H9 (cell line): ENCODE data around the gene ADAM20. TPM values are rescaled to one million over a fixed set of nuclear protein-coding genes. Genes with fewer than 3 reads are reported as not detected.

Experiments
- DNase-seq: peaks from one replicate; pipeline ENCODE4 v3.0.0-alpha.2; 2017
- H2AFZ ChIP-seq: one replicate; pipeline ENCODE4 v1.6.1; 2013; ENCODE audit warnings: mild to moderate bottlenecking, low read length, control low read depth, moderate library complexity
- H2AK5ac ChIP-seq: 2 replicates; pipeline ENCODE4 v1.6.1; 2013; ENCODE audit warnings: low read length, control low read depth, mixed read lengths; ENCODE audit not compliant: insufficient read length
- H2BK120ac ChIP-seq: one replicate; pipeline ENCODE4 v1.6.1; 2013; ENCODE audit warnings: low read depth, mild to moderate bottlenecking, low read length, control low read depth, inconsistent platforms; ENCODE audit not compliant: poor library complexity, severe bottlenecking
- H2BK12ac ChIP-seq: 2 replicates; pipeline ENCODE4 v1.6.1; 2013; ENCODE audit warnings: low read length, control low read depth, mixed read lengths, low read depth; ENCODE audit not compliant: insufficient read length
- H2BK15ac ChIP-seq: 2 replicates; pipeline ENCODE4 v1.6.1; 2013; ENCODE audit warnings: low read depth, low read length, control low read depth
- H2BK20ac ChIP-seq: one replicate; pipeline ENCODE4 v1.6.1; 2013; ENCODE audit warnings: low read depth, mild to moderate bottlenecking, low read length, control low read depth, inconsistent platforms; ENCODE audit not compliant: poor library complexity, severe bottlenecking
- H2BK5ac ChIP-seq: 2 replicates; pipeline ENCODE4 v1.6.1; 2013; ENCODE audit warnings: low read length, control low read depth, mixed read lengths; ENCODE audit not compliant: insufficient read length
- H3K14ac ChIP-seq: 2 replicates; pipeline ENCODE4 v1.6.1; 2013; ENCODE audit warnings: low read length, control low read depth; ENCODE audit not compliant: insufficient read depth
- H3K18ac ChIP-seq: 2 replicates; pipeline ENCODE4 v1.6.1; 2013; ENCODE audit warnings: low read depth, mild to moderate bottlenecking, mixed read lengths, low read length, control low read depth; ENCODE audit not compliant: insufficient read length
- H3K23ac ChIP-seq: 2 replicates; pipeline ENCODE4 v1.6.1; 2013; ENCODE audit warnings: low read length, control low read depth, mixed read lengths, low read depth; ENCODE audit not compliant: insufficient read length
- H3K23me2 ChIP-seq: 2 replicates; pipeline ENCODE4 v1.6.1; 2013; ENCODE audit warnings: low read depth, mild to moderate bottlenecking, mixed read lengths, low read length, control low read depth; ENCODE audit not compliant: insufficient read length, poor library complexity, severe bottlenecking
- H3K27ac ChIP-seq: 2 replicates; pipeline ENCODE4 v1.5.1; 2013; ENCODE audit warnings: low read length, control low read depth, mixed read lengths, low read depth; ENCODE audit not compliant: insufficient read length
- H3K27me3 ChIP-seq: 2 replicates; pipeline ENCODE4 v1.6.1; 2013; ENCODE audit warnings: low read length, control low read depth, inconsistent platforms; ENCODE audit not compliant: insufficient read depth
- H3K4ac ChIP-seq: 2 replicates; pipeline ENCODE4 v1.6.1; 2013; ENCODE audit warnings: low read depth, mild to moderate bottlenecking, control low read depth, inconsistent platforms, low read length, moderate library complexity
- H3K4me1 ChIP-seq: 2 replicates; pipeline ENCODE4 v1.6.1; 2013; ENCODE audit warnings: low read length, control low read depth, inconsistent platforms; ENCODE audit not compliant: insufficient read depth
- H3K4me2 ChIP-seq: 2 replicates; pipeline ENCODE4 v1.6.1; 2013; ENCODE audit warnings: low read length, control low read depth, mixed read lengths; ENCODE audit not compliant: insufficient read length, insufficient read depth
- H3K56ac ChIP-seq: 2 replicates; pipeline ENCODE4 v1.6.1; 2013; ENCODE audit warnings: low read depth, mild to moderate bottlenecking, mixed read lengths, low read length, control low read depth; ENCODE audit not compliant: insufficient read length
- H3K79me1 ChIP-seq: 2 replicates; pipeline ENCODE4 v1.6.1; 2013; ENCODE audit warnings: low read depth, mild to moderate bottlenecking, moderate library complexity, low read length, control low read depth, inconsistent platforms; ENCODE audit not compliant: insufficient read depth, poor library complexity, severe bottlenecking
- H3K79me2 ChIP-seq: 2 replicates; pipeline ENCODE4 v1.6.1; 2013; ENCODE audit warnings: low read length, control low read depth, inconsistent platforms; ENCODE audit not compliant: insufficient read depth
- H3K9ac ChIP-seq: 2 replicates; pipeline ENCODE4 v1.6.1; 2013; ENCODE audit warnings: low read length, control low read depth, mixed read lengths; ENCODE audit not compliant: insufficient read length; ENCODE audit errors: extremely low read depth
- H3K9me3 ChIP-seq: one replicate; pipeline ENCODE4 v1.6.1; 2013; ENCODE audit warnings: low read depth, low read length, inconsistent platforms; ENCODE audit not compliant: control insufficient read depth
- H3T11ph ChIP-seq: one replicate; pipeline ENCODE4 v1.6.1; 2013; ENCODE audit warnings: mild to moderate bottlenecking, low read length, control low read depth, inconsistent platforms
- H4K20me1 ChIP-seq: one replicate; pipeline ENCODE4 v1.6.1; 2013; ENCODE audit not compliant: control insufficient read depth, insufficient read length, insufficient read depth
- H4K5ac ChIP-seq: 2 replicates; pipeline ENCODE4 v1.6.1; 2013; ENCODE audit warnings: low read depth, mild to moderate bottlenecking, mixed read lengths, low read length, control low read depth; ENCODE audit not compliant: insufficient read length
- H4K8ac ChIP-seq: replicated peaks from 2 replicates; pipeline ENCODE4 v1.6.1; 2013; ENCODE audit warnings: low read length, control low read depth, mixed read lengths, low read depth; ENCODE audit not compliant: insufficient read length
- H4K91ac ChIP-seq: 2 replicates; pipeline ENCODE4 v1.6.1; 2013; ENCODE audit warnings: low read depth, mild to moderate bottlenecking, moderate library complexity, mixed read lengths, low read length, control low read depth; ENCODE audit not compliant: insufficient read length
- H3K27ac Mint-ChIP-seq, 3 experiments: 2 replicates in 2 of 3; 3 replicates in 1 of 3; pipeline ENCODE4 v1.8.0; 2020 to 2021; ENCODE audit warnings: mixed read lengths in 3 of 3, mild to moderate bottlenecking in 1 of 3, moderate library complexity in 1 of 3
- H3K27me3 Mint-ChIP-seq: 2 replicates; pipeline ENCODE4 v1.8.0; 2021; ENCODE audit warnings: low read depth, mild to moderate bottlenecking, moderate library complexity, mixed read lengths
- H3K36me3 Mint-ChIP-seq, 3 experiments: 2 replicates in 2 of 3; 3 replicates in 1 of 3; pipeline ENCODE4 v1.8.0; 2020 to 2021; ENCODE audit warnings: low read depth in 3 of 3, mixed read lengths in 3 of 3; ENCODE audit not compliant: insufficient read depth in 1 of 3
- H3K4me1 Mint-ChIP-seq, 2 experiments: 2 replicates each; pipeline ENCODE4 v1.8.0; 2020; ENCODE audit warnings: mixed read lengths in 2 of 2
- H3K4me3 Mint-ChIP-seq, 2 experiments: 2 replicates in 1 of 2; 3 replicates in 1 of 2; pipeline ENCODE4 v1.8.0; 2020 to 2021; ENCODE audit warnings: mild to moderate bottlenecking in 2 of 2, mixed read lengths in 2 of 2, moderate library complexity in 1 of 2
- H3K9me3 Mint-ChIP-seq, 2 experiments: 2 replicates in 1 of 2; 3 replicates in 1 of 2; pipeline ENCODE4 v1.8.0; 2020; ENCODE audit warnings: mild to moderate bottlenecking in 2 of 2, mixed read lengths in 2 of 2, moderate library complexity in 1 of 2
- WGBS: extraction: QIAGEN DNeasy Blood & Tissue Kit; methylation state at CpG from one replicate; pipeline ENCODE4 v1.1.7; 2013; ENCODE audit warnings: missing lambda C conversion rate, low lambda C conversion rate, mixed read lengths; ENCODE audit not compliant: insufficient read length; ENCODE audit errors: extremely low coverage; 5-methylcytosine and 5-hydroxymethylcytosine counted together
- total RNA-seq: library from RNA; stranded (reverse); gene quantifications from 2 replicates; pipeline ENCODE4 v1.2.1, GENCODE V29; 2021
- TF ChIP-seq, protein P1 (sequence below): fragments of 200-600 bp; sonication (generic); conservative IDR thresholded peaks from 3 replicates; pipeline ENCODE4 v1.8.0; 2021; ENCODE audit warnings: antibody characterized with exemption, mild to moderate bottlenecking

ADAM20 gene
- total RNA-seq, 1 experiment from 2014 or later: 0.28 TPM

DNA sequence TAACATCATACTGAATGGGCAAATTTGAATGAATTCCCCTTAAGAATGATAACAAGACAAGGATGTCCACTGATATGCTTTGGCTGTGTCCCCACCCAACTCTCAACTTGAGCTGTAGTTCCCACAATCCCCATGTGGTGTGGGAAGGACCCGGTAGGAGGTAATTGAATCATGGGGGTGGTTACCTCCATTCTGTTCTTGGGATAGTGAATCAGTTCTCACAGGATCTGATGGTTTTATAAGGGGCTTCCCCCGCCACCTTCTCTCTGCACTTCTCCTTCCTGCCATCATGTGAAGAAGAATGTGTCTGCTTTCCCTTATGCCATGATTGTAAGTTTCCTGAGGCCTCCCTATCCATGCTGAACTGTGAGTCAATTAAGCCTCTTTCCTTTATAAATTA lies 36.3 kb upstream of the ADAM20 start:
- Histone ChIP-seq H4K5ac (no peak overlapping the region), H3K14ac (no peak overlapping the region), H2AFZ (no peak overlapping the region), H3K9ac (no peak overlapping the region), H2BK5ac (no peak overlapping the region), H2BK120ac (no peak overlapping the region), H3K27ac (no peak overlapping the region), H2BK20ac (no peak overlapping the region), H3T11ph (no peak overlapping the region), H4K8ac (no peak overlapping the region), H3K9me3 (no peaks in the 10 kb centered on the region), H3K27me3 (no peaks in the 10 kb centered on the region), H4K91ac (no peak overlapping the region), H3K56ac (no peak overlapping the region), H3K23me2 (no peaks in the 10 kb centered on the region), H3K4ac (no peak overlapping the region), H3K79me1 (no peaks in the 10 kb centered on the region), H3K23ac (no peak overlapping the region), H3K79me2 (no peaks in the 10 kb centered on the region), H3K4me1 (no peaks in the 10 kb centered on the region), H2BK12ac (no peak overlapping the region), H2AK5ac (no peak overlapping the region), H3K4me2 (no peak overlapping the region), H2BK15ac (no peak overlapping the region), H4K20me1 (no peaks in the 10 kb centered on the region), H3K18ac (no peak overlapping the region)
- TF ChIP-seq, protein P1, sequence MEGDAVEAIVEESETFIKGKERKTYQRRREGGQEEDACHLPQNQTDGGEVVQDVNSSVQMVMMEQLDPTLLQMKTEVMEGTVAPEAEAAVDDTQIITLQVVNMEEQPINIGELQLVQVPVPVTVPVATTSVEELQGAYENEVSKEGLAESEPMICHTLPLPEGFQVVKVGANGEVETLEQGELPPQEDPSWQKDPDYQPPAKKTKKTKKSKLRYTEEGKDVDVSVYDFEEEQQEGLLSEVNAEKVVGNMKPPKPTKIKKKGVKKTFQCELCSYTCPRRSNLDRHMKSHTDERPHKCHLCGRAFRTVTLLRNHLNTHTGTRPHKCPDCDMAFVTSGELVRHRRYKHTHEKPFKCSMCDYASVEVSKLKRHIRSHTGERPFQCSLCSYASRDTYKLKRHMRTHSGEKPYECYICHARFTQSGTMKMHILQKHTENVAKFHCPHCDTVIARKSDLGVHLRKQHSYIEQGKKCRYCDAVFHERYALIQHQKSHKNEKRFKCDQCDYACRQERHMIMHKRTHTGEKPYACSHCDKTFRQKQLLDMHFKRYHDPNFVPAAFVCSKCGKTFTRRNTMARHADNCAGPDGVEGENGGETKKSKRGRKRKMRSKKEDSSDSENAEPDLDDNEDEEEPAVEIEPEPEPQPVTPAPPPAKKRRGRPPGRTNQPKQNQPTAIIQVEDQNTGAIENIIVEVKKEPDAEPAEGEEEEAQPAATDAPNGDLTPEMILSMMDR: no peak
- Mint-ChIP-seq H3K27ac (no peak overlapping the region), H3K4me3 (no peak overlapping the region), H3K4me1 (peaks cover 19 to 32% of the 10 kb centered on the region in 2 experiments), H3K9me3 (peaks cover 2 to 3% of the 10 kb centered on the region in 2 experiments; a peak in 3 of 5 replicates), H3K36me3 (peaks cover 12 to 34% (median 23%) of the 10 kb centered on the region in 3 experiments), H3K27me3 (no peaks in the 10 kb centered on the region)
- WGBS: no CpG with 5 or more reads among the region's 2 CpGs
- DNase-seq: no peak
